Measurements from ENCODE around the gene RTTN. TPM values are rescaled to one million over a fixed set of nuclear protein-coding genes. Genes with fewer than 3 reads are reported as not detected.

Gene RTTN
- total and polyA plus RNA-seq, 9 of the 15 experiments (the other 6 are each of a cell fraction or from before 2014, with no cell fraction given), result 3.1 to 18.3 (median 10.6) TPM

DNA sequence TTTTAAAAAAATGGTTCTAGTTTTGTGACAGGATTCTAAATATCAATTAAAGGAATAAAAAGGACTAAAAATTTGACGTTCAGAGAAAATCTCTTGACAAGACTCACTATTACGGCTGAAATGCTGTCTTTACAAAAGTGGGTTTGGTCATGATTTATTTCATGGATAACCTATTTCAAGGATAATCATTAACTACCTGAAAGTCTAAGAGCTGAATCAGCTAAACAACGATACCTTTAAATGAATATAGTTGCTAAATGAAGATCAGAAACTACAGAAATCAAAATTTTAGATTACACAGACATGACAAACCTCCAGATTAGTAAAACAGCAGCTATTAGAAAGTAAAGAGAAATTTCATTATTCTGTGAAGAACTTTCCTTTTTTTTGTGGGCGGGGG lies 35.7 kb downstream of the RTTN start (continued):
- TF ChIP-seq, protein P1, sequence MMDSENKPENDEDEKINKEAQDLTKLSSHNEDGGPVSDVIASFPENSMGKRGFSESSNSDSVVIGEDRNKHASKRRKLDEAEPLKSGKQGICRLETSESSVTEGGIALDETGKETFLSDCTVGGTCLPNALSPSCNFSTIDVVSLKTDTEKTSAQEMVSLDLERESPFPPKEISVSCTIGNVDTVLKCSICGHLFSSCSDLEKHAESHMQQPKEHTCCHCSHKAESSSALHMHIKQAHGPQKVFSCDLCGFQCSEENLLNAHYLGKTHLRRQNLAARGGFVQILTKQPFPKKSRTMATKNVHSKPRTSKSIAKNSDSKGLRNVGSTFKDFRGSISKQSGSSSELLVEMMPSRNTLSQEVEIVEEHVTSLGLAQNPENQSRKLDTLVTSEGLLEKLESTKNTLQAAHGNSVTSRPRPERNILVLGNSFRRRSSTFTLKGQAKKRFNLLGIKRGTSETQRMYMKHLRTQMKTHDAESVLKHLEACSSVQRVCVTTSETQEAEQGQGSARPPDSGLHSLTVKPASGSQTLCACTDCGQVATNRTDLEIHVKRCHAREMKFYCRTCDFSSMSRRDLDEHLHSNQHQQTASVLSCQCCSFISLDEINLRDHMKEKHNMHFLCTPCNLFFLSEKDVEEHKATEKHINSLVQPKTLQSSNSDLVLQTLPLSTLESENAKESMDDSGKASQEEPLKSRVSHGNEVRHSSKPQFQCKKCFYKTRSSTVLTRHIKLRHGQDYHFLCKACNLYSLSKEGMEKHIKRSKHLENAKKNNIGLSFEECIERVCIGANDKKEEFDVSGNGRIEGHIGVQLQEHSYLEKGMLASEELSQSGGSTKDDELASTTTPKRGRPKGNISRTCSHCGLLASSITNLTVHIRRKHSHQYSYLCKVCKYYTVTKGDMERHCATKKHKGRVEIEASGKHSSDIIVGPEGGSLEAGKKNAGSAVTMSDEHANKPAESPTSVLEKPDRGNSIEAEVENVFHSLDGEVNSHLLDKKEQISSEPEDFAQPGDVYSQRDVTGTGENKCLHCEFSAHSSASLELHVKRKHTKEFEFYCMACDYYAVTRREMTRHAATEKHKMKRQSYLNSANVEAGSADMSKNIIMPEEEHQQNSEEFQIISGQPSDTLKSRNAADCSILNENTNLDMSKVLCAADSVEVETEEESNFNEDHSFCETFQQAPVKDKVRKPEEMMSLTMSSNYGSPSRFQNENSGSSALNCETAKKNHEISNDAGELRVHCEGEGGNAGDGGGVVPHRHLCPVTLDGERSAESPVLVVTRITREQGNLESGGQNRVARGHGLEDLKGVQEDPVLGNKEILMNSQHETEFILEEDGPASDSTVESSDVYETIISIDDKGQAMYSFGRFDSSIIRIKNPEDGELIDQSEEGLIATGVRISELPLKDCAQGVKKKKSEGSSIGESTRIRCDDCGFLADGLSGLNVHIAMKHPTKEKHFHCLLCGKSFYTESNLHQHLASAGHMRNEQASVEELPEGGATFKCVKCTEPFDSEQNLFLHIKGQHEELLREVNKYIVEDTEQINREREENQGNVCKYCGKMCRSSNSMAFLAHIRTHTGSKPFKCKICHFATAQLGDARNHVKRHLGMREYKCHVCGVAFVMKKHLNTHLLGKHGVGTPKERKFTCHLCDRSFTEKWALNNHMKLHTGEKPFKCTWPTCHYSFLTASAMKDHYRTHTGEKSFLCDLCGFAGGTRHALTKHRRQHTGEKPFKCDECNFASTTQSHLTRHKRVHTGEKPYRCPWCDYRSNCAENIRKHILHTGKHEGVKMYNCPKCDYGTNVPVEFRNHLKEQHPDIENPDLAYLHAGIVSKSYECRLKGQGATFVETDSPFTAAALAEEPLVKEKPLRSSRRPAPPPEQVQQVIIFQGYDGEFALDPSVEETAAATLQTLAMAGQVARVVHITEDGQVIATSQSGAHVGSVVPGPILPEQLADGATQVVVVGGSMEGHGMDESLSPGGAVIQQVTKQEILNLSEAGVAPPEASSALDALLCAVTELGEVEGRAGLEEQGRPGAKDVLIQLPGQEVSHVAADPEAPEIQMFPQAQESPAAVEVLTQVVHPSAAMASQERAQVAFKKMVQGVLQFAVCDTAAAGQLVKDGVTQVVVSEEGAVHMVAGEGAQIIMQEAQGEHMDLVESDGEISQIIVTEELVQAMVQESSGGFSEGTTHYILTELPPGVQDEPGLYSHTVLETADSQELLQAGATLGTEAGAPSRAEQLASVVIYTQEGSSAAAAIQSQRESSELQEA (IDR thresholded peaks at IDR 0.05; ENCODE audit: low read depth), result no peak
- TF ChIP-seq ZNF507 (tag; conservative IDR thresholded peaks at IDR 0.05) (no peak), POLR2AphosphoS2 (IDR thresholded peaks at IDR 0.05; ENCODE audit: low read length) (no peak), ZNF165 (CRISPR knock-in tag; IDR thresholded peaks at IDR 0.05; ENCODE audit: borderline replicate concordance) (no peak), NELFE (IDR thresholded peaks at IDR 0.05; ENCODE audit: insufficient read depth, insufficient read length) (no peak), PHF20 (IDR thresholded peaks at IDR 0.05; ENCODE audit: partially characterized antibody) (no peak), ZEB2 (IDR thresholded peaks at IDR 0.05) (no peak), PHF21A (IDR thresholded peaks at IDR 0.05; ENCODE audit: borderline replicate concordance, low read depth) (no peak)
- TF ChIP-seq, protein P2, sequence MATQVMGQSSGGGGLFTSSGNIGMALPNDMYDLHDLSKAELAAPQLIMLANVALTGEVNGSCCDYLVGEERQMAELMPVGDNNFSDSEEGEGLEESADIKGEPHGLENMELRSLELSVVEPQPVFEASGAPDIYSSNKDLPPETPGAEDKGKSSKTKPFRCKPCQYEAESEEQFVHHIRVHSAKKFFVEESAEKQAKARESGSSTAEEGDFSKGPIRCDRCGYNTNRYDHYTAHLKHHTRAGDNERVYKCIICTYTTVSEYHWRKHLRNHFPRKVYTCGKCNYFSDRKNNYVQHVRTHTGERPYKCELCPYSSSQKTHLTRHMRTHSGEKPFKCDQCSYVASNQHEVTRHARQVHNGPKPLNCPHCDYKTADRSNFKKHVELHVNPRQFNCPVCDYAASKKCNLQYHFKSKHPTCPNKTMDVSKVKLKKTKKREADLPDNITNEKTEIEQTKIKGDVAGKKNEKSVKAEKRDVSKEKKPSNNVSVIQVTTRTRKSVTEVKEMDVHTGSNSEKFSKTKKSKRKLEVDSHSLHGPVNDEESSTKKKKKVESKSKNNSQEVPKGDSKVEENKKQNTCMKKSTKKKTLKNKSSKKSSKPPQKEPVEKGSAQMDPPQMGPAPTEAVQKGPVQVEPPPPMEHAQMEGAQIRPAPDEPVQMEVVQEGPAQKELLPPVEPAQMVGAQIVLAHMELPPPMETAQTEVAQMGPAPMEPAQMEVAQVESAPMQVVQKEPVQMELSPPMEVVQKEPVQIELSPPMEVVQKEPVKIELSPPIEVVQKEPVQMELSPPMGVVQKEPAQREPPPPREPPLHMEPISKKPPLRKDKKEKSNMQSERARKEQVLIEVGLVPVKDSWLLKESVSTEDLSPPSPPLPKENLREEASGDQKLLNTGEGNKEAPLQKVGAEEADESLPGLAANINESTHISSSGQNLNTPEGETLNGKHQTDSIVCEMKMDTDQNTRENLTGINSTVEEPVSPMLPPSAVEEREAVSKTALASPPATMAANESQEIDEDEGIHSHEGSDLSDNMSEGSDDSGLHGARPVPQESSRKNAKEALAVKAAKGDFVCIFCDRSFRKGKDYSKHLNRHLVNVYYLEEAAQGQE (IDR thresholded peaks at IDR 0.05; ENCODE audit: borderline replicate concordance), result no peak
- TF ChIP-seq, protein P2 (CRISPR knock-in tag; IDR thresholded peaks at IDR 0.05; ENCODE audit: low read depth), result no peak
